A172 (cell line): Measurements from ENCODE around the gene SIK2. TPM values are rescaled to one million over a fixed set of nuclear protein-coding genes. Genes with fewer than 3 reads are reported as not detected.
A peak's percentile ranks its signal among the peaks of the same experiment; 100 is the strongest.

Experiments used
- DNase-seq: peaks from one replicate; pipeline ENCODE4 v3.0.0-alpha.2; 2015; ENCODE audit warnings: low spot score
- total RNA-seq: library from RNA; depleted of rRNA; stranded (reverse); fragments of >200 nt; shearing (Covaris generic); gene quantifications from 2 replicates; pipeline ENCODE4 v1.2.3, GENCODE V29; 2014

The SIK2 gene
- total RNA-seq, 1 experiment from 2014 or later: 7.2 TPM

- DNase-seq: no peak
Measured at GRCh38 chr11:111729831-111730311, 127.6 kb downstream of the SIK2 start.

- peak; percentile 49 for DNase-seq
Measured at GRCh38 chr11:111730871-111731591, 128.8 kb downstream of the SIK2 start.

- no peak for DNase-seq
Measured at GRCh38 chr11:111731821-111732220, 129.6 kb downstream of the SIK2 start.

GRCh38 chr11:111733016-111733415 lies 130.8 kb downstream of the SIK2 start:
- DNase-seq: peak; percentile 51

- DNase-seq: no peak
Measured at GRCh38 chr11:111733611-111734088, 131.4 kb downstream of the SIK2 start.

- no peak for DNase-seq
Measured at GRCh38 chr11:111734101-111734953, 132.1 kb downstream of the SIK2 start.

GRCh38 chr11:111734954-111735261 lies 132.7 kb downstream of the SIK2 start:
- no peak for DNase-seq

- peak; percentile 93 for DNase-seq
Measured at GRCh38 chr11:111735262-111736116, 133.2 kb downstream of the SIK2 start.

GRCh38 chr11:111736181-111736590 lies 133.9 kb downstream of the SIK2 start:
- DNase-seq: no peak

- DNase-seq: no peak
Measured at GRCh38 chr11:111736621-111737443, 134.6 kb downstream of the SIK2 start.

- no peak for DNase-seq
Measured at GRCh38 chr11:111737444-111738210, 135.4 kb downstream of the SIK2 start.

GRCh38 chr11:111739299-111739698 lies 137.1 kb downstream of the SIK2 start:
- no peak for DNase-seq

GRCh38 chr11:111741751-111742150 lies 139.5 kb downstream of the SIK2 start:
- DNase-seq: no peak

- no peak for DNase-seq
Measured at GRCh38 chr11:111743700-111744099, 141.5 kb downstream of the SIK2 start.

GRCh38 chr11:111745719-111746504 lies 143.7 kb downstream of the SIK2 start:
- no peak for DNase-seq

- DNase-seq: no peak
Measured at GRCh38 chr11:111748035-111748804, 146.0 kb downstream of the SIK2 start.

- no peak for DNase-seq
Measured at GRCh38 chr11:111749646-111750045, 147.4 kb downstream of the SIK2 start.

GRCh38 chr11:111756097-111756496 lies 153.8 kb downstream of the SIK2 start:
- no peak for DNase-seq

GRCh38 chr11:111759376-111759775 lies 157.1 kb downstream of the SIK2 start:
- DNase-seq: no peak
